Uterus (tissue), 2 donors: ENCODE results near the gene ADAMTS20.

Experiments used
- CTCF ChIP-seq, 4 experiments: fragments of 200-600 bp in 2 of 4; fragments of 450-650 bp in 2 of 4; sonication (generic) in 2 of 4; IDR thresholded peaks; one replicate each; pipeline ENCODE4 v1.5.1; 2016 to 2019; ENCODE audit warnings: antibody characterized with exemption in 4 of 4, mild to moderate bottlenecking in 2 of 4, moderate library complexity in 1 of 4
- POLR2A ChIP-seq, 2 donors: fragments of 450-650 bp; IDR thresholded peaks; one replicate each; pipeline ENCODE4 v1.6.1; 2016; ENCODE audit warnings: antibody characterized with exemption in 2 of 2, mild to moderate bottlenecking in 1 of 2, moderate library complexity in 1 of 2

DNA sequence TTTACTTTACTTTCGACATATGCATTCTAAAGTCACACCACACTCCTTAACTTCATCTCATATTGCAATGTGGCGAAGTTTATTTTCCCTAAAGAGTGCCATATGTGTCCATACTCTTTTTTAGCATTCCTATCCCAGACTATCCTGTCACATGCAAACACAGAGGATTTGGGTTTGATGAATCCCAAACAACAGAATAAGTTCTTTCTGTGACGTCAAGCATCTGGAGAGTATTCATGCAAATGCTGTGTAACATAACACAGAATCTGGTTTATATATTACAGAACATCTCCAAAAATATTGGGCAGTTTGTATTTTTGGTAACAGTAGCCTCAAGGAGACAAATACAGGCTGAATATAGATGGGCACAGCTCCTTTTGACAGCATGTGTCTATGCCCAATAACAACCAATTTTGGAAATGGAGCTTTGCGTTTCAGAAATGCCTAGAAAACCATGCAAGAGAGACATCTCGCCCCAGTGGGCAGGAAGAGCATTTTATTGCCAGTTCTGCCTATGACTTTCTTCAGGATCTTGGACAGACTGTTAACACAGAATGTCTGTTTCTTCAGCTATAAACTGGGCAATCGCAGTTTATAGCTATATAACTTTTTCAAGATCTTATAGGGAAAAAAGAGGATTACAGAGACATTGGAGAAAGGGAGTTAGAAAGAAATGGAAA is 190.8 kb downstream of the ADAMTS20 start:
- TF ChIP-seq POLR2A (IDR thresholded peaks at IDR 0.05) (no peak), CTCF (IDR thresholded peaks at IDR 0.05) (no peak)
